Bronchial epithelial cell (primary cell): ENCODE measurements around the gene RFC5. TPM values are rescaled to one million over a fixed set of nuclear protein-coding genes. Genes with fewer than 3 reads are reported as not detected.

Experiments
- DNase-seq: peaks from one replicate; pipeline ENCODE4 v3.0.0-alpha.2; 2010; ENCODE audit warnings: low read depth
- FAIRE-seq: peaks from 2 replicates; lab custom pipeline; 2011; peaks lifted over from hg19 to GRCh38; lab: Jason Lieb, UNC
- H3K27me3 ChIP-seq: 2 replicates; pipeline ENCODE4 v1.5.1; 2011; ENCODE audit warnings: low read length; ENCODE audit not compliant: control insufficient read depth, insufficient read depth
- H3K36me3 ChIP-seq: 2 replicates; pipeline ENCODE4 v1.5.1; 2011; ENCODE audit warnings: low read length; ENCODE audit not compliant: control insufficient read depth, insufficient read depth
- H3K4me3 ChIP-seq: 2 replicates; pipeline ENCODE4 v1.5.1; 2011; ENCODE audit warnings: mild to moderate bottlenecking, low read depth, low read length, control low read depth
- CTCF ChIP-seq: IDR thresholded peaks from 2 replicates; pipeline ENCODE4 v1.5.1; 2011; ENCODE audit warnings: mild to moderate bottlenecking, moderate library complexity, low read length, control low read depth, inconsistent platforms; ENCODE audit not compliant: insufficient read depth, severe bottlenecking
- total RNA-seq: library from RNA; depleted of rRNA; stranded (reverse); fragments of >200 nt; gene quantifications from 2 replicates; pipeline ENCODE4 v1.2.1, GENCODE V29; 2014

Gene RFC5
- total RNA-seq, 1 donor from 2014 or later, result 6.1 TPM

- Histone ChIP-seq H3K27me3 (no peaks in the 10 kb centered on the region), H3K36me3 (peaks cover 20% of the 10 kb centered on the region), H3K4me3 (no peak overlapping the region)
- no peak for TF ChIP-seq CTCF
- DNase-seq (no peak), FAIRE-seq (no peak)
Measured at GRCh38 chr12:118032188-118032587, 15.7 kb downstream of the RFC5 start.

- Histone ChIP-seq H3K27me3 (no peaks in the 10 kb centered on the region), H3K36me3 (peaks cover 23% of the 10 kb centered on the region), H3K4me3 (no peak overlapping the region)
- peak; percentile 35 for DNase-seq
- no peak for FAIRE-seq
- TF ChIP-seq CTCF, result no peak
Measured at GRCh38 chr12:118033323-118033722, 16.8 kb downstream of the RFC5 start.

GRCh38 chr12:118033902-118034301 is 17.4 kb downstream of the RFC5 start:
- Histone ChIP-seq H3K4me3 (no peak overlapping the region), H3K27me3 (no peaks in the 10 kb centered on the region), H3K36me3 (peaks cover 23% of the 10 kb centered on the region)
- DNase-seq, result no peak
- FAIRE-seq, result no peak
- TF ChIP-seq CTCF, result no peak

- H3K27me3 ChIP-seq, result no peaks in the 10 kb centered on the region
- H3K36me3 ChIP-seq, result peaks cover 23% of the 10 kb centered on the region
- H3K4me3 ChIP-seq, result no peak overlapping the region
- TF ChIP-seq CTCF, result peak; percentile 34
- FAIRE-seq (no peak), DNase-seq (peak; percentile 56)
Measured at GRCh38 chr12:118034429-118035189, 18.1 kb downstream of the RFC5 start.

GRCh38 chr12:118035190-118036041 is 18.9 kb downstream of the RFC5 start:
- FAIRE-seq, result peak; percentile 43
- no peak for DNase-seq
- Histone ChIP-seq H3K4me3 (no peak overlapping the region), H3K27me3 (no peaks in the 10 kb centered on the region), H3K36me3 (peaks cover 23% of the 10 kb centered on the region)
- no peak for TF ChIP-seq CTCF
